Esophagus muscularis mucosa (tissue), 2 donors: Measurements from ENCODE around the gene ZBTB7B.

Experiments used
- EP300 ChIP-seq: sonication (generic); formaldehyde crosslinking; IDR thresholded peaks from one replicate; pipeline ENCODE4 v1.6.1; 2017; ENCODE audit warnings: antibody characterized with exemption
- POLR2A ChIP-seq: fragments of 450-650 bp; IDR thresholded peaks from one replicate; pipeline ENCODE4 v1.6.1; 2017; ENCODE audit warnings: antibody characterized with exemption, moderate library complexity, mild to moderate bottlenecking, low read depth

GRCh38 chr1:155013632-155014031 is 11.0 kb downstream of the ZBTB7B start:
- TF ChIP-seq POLR2A (no peak), EP300 (no peak)
